ENCODE results near the gene RXRA. TPM values are rescaled to one million over a fixed set of nuclear protein-coding genes. Genes with fewer than 3 reads are reported as not detected.

RXRA gene
- total and polyA plus RNA-seq, 10 of the 15 experiments (the other 5 are each of a cell fraction or from before 2014, with no cell fraction given), result 0.89 to 36.8 (median 11.1) TPM

DNA sequence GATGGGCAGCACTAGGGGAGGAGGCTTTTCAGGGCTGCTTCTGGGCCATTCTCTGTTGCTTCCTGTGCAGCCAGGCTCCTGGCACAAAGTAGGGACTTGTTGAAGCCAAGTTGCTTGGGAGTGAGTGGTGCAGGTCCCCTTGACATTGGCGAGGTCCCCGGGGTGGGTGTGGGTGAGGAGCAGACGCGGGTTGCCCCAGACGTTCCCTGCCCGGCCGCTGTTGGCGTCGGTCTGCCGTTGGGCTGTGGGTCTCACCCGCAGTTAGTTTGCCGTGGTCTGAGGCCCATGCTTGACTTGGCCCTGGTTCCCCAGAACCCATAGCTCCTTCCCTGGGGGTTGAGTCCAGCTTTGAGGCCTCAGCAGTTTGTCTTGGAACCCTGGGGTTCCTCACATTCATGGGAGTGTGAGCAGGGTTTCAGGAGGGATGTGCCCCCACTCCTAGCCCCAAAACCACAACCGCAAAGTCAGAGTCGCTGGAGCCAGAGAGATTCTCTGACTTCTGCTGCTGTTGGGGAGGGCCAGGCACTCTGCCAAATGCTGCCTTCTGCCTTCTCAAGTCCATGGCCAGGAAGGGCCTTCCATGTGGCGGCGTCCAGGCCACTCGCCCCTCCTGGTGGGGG lies 77.5 kb downstream of the RXRA start (continued):
- TF ChIP-seq ETV6 (conservative IDR thresholded peaks at IDR 0.05 in 1 of 2, IDR thresholded peaks at IDR 0.05 in 1 of 2; ENCODE audit: borderline replicate concordance in 1 of 2, low read depth in 1 of 2) (0 out of 4 replicates have a peak, but pooled peaks of 1 of the 2 experiments have one; percentile 44), IKZF2 (IDR thresholded peaks at IDR 0.05) (peak; percentile 68 to 71; a peak in 2 of 4 replicates), EED (IDR thresholded peaks at IDR 0.05; ENCODE audit: low read depth) (peak; percentile 98), CBFB (IDR thresholded peaks at IDR 0.05; ENCODE audit: low read depth) (peak; percentile 93), MTA2 (IDR thresholded peaks at IDR 0.05; ENCODE audit: low read depth) (peak; percentile 39; the same call in 1 of the 2 replicates), DPF2 (IDR thresholded peaks at IDR 0.05) (peak; percentile 50; the same call in 1 of the 2 replicates), IKZF1 (conservative IDR thresholded peaks at IDR 0.05) (peak; percentile 85), NFIC (IDR thresholded peaks at IDR 0.05; ENCODE audit: low read depth, low read length) (no peak), RUNX3 (IDR thresholded peaks at IDR 0.05; ENCODE audit: low read length) (peak; percentile 98), HDGF (IDR thresholded peaks at IDR 0.05) (peak; percentile 56; the same call in 1 of the 2 replicates)
- TF ChIP-seq, protein P1, sequence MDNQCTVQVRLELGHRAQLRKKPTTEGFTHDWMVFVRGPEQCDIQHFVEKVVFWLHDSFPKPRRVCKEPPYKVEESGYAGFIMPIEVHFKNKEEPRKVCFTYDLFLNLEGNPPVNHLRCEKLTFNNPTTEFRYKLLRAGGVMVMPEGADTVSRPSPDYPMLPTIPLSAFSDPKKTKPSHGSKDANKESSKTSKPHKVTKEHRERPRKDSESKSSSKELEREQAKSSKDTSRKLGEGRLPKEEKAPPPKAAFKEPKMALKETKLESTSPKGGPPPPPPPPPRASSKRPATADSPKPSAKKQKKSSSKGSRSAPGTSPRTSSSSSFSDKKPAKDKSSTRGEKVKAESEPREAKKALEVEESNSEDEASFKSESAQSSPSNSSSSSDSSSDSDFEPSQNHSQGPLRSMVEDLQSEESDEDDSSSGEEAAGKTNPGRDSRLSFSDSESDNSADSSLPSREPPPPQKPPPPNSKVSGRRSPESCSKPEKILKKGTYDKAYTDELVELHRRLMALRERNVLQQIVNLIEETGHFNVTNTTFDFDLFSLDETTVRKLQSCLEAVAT (IDR thresholded peaks at IDR 0.05), result peak; percentile 93
- TF ChIP-seq, protein P2, sequence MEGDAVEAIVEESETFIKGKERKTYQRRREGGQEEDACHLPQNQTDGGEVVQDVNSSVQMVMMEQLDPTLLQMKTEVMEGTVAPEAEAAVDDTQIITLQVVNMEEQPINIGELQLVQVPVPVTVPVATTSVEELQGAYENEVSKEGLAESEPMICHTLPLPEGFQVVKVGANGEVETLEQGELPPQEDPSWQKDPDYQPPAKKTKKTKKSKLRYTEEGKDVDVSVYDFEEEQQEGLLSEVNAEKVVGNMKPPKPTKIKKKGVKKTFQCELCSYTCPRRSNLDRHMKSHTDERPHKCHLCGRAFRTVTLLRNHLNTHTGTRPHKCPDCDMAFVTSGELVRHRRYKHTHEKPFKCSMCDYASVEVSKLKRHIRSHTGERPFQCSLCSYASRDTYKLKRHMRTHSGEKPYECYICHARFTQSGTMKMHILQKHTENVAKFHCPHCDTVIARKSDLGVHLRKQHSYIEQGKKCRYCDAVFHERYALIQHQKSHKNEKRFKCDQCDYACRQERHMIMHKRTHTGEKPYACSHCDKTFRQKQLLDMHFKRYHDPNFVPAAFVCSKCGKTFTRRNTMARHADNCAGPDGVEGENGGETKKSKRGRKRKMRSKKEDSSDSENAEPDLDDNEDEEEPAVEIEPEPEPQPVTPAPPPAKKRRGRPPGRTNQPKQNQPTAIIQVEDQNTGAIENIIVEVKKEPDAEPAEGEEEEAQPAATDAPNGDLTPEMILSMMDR (IDR thresholded peaks at IDR 0.05 in 2 of 3, conservative IDR thresholded peaks at IDR 0.05 in 1 of 3; ENCODE audit: control insufficient read depth in 2 of 3, extremely low read depth in 1 of 3, insufficient read depth in 1 of 3, low read depth in 3 of 3, low read length in 3 of 3), result no peak

Data from GM12878 (cell line).